Liver (tissue), 3 donors: Measurements from ENCODE around the gene SHD.

Experiments
- TF ChIP-seq, protein P1 (sequence below): fragments of 150-350 bp; IDR thresholded peaks from 2 replicates; pipeline ENCODE4 v1.5.1; 2017; ENCODE audit warnings: improper control_type of control experiment, low read depth, low read length; ENCODE audit not compliant: missing input control
- TF ChIP-seq, protein P2 (sequence below): IDR thresholded peaks from 2 replicates; pipeline ENCODE4 v1.6.1; 2016; ENCODE audit warnings: antibody characterized with exemption
- TF ChIP-seq, protein P3 (sequence below): IDR thresholded peaks from 2 replicates; pipeline ENCODE4 v1.6.1; 2016; ENCODE audit warnings: antibody characterized with exemption
- TF ChIP-seq, protein P4 (sequence below): IDR thresholded peaks from 2 replicates; pipeline ENCODE4 v1.6.1; 2016; ENCODE audit warnings: antibody characterized with exemption, mild to moderate bottlenecking
- donor health status: healthy.
- donor health status: healthy.

DNA sequence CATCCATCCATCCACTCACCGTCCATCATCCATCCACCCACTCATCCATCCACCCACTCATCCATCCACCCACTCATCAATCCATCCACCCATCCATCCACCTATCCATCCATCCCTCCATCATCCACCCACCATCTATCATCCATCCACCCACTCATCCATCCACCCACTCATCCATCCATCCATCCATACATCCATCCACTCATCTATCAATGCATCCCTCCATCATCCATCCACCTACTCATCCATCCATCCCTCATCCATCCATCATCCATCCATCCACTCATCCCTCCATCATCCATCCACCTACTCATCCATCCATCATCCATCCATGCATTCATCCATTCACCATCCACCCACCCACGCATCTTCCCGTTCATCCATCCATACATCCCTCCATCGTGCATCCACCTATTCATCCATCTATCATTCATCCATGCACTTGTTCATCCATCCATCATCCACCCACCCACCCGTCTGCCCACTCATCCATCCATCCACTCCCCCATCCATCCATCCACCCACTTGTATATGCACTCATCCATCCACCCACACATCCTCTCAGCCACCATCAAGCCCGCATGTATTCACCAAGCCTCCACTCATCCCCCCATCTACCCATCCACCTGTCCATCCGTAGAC is 56.0 kb downstream of the SHD start:
- TF ChIP-seq, protein P1, sequence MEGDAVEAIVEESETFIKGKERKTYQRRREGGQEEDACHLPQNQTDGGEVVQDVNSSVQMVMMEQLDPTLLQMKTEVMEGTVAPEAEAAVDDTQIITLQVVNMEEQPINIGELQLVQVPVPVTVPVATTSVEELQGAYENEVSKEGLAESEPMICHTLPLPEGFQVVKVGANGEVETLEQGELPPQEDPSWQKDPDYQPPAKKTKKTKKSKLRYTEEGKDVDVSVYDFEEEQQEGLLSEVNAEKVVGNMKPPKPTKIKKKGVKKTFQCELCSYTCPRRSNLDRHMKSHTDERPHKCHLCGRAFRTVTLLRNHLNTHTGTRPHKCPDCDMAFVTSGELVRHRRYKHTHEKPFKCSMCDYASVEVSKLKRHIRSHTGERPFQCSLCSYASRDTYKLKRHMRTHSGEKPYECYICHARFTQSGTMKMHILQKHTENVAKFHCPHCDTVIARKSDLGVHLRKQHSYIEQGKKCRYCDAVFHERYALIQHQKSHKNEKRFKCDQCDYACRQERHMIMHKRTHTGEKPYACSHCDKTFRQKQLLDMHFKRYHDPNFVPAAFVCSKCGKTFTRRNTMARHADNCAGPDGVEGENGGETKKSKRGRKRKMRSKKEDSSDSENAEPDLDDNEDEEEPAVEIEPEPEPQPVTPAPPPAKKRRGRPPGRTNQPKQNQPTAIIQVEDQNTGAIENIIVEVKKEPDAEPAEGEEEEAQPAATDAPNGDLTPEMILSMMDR: no peak
- TF ChIP-seq, protein P2, sequence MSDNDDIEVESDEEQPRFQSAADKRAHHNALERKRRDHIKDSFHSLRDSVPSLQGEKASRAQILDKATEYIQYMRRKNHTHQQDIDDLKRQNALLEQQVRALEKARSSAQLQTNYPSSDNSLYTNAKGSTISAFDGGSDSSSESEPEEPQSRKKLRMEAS: no peak
- TF ChIP-seq, protein P3, sequence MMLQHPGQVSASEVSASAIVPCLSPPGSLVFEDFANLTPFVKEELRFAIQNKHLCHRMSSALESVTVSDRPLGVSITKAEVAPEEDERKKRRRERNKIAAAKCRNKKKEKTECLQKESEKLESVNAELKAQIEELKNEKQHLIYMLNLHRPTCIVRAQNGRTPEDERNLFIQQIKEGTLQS: no peak
- TF ChIP-seq, protein P4, sequence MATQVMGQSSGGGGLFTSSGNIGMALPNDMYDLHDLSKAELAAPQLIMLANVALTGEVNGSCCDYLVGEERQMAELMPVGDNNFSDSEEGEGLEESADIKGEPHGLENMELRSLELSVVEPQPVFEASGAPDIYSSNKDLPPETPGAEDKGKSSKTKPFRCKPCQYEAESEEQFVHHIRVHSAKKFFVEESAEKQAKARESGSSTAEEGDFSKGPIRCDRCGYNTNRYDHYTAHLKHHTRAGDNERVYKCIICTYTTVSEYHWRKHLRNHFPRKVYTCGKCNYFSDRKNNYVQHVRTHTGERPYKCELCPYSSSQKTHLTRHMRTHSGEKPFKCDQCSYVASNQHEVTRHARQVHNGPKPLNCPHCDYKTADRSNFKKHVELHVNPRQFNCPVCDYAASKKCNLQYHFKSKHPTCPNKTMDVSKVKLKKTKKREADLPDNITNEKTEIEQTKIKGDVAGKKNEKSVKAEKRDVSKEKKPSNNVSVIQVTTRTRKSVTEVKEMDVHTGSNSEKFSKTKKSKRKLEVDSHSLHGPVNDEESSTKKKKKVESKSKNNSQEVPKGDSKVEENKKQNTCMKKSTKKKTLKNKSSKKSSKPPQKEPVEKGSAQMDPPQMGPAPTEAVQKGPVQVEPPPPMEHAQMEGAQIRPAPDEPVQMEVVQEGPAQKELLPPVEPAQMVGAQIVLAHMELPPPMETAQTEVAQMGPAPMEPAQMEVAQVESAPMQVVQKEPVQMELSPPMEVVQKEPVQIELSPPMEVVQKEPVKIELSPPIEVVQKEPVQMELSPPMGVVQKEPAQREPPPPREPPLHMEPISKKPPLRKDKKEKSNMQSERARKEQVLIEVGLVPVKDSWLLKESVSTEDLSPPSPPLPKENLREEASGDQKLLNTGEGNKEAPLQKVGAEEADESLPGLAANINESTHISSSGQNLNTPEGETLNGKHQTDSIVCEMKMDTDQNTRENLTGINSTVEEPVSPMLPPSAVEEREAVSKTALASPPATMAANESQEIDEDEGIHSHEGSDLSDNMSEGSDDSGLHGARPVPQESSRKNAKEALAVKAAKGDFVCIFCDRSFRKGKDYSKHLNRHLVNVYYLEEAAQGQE: no peak
